ENCODE data around the gene MIER1.

Gene MIER1

DNA sequence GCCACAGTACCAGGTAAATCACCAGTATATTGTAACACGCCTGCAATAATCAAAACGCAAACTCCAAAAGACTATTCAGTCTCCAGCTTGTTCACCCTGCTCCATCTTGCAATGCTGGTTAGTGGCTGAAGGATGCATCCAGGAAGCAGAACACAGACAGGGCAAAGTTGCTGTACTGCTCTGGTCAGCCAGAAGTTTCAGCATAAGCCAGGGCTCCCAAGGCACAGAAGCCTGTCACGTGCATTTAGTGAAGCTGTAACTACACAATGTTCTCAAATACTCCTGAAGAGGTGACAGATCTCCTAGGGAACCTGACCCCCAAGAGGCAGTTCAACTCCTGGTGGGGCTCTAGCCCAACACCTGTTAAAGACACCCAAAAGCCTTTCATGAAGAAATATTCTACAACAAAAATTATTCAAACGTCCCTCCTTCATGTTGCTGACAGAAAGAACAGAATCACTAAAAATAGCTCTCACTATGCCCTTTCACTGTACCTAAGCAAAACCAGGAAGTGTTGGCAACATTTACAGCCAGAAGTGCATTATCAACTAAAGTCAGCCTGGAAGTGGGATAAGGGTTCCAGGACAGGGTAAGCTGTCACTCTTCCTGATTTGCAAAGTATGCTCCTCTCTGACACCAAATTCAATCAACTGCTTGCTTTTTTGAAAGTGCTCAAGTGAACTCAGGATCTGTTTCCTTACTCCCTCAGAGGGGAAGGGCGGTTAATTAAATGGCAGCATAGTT, 77.1 kb downstream of the MIER1 start:
- DNase-seq, result no peak

DNA sequence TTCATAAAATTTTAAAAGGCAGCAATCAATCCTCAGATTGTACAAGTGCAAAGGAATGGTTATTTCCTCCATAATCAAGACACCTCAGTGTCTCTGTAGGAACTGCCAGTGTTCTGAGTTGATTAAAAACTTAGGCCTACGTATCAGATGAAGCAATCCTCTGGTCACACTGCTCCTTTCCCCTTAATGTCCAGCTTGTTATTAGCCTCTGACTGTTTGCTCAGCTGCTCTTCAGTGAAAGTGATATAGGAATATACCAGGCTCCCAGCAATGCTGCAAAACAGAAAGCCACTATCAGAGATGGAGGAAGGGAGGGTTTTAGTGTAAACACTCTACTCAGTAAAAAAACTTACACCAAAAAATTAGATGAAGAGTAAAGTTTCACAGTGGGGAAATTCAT, 79.4 kb downstream of the MIER1 start:
- no peak for DNase-seq

GRCh38 chr1:67005068-67005467, 80.3 kb downstream of the MIER1 start:
- DNase-seq, result no peak

- DNase-seq, result no peak
Measured at GRCh38 chr1:67009792-67010191, 85.0 kb downstream of the MIER1 start.

GRCh38 chr1:67013573-67013972, 88.8 kb downstream of the MIER1 start:
- DNase-seq, result no peak

DNA sequence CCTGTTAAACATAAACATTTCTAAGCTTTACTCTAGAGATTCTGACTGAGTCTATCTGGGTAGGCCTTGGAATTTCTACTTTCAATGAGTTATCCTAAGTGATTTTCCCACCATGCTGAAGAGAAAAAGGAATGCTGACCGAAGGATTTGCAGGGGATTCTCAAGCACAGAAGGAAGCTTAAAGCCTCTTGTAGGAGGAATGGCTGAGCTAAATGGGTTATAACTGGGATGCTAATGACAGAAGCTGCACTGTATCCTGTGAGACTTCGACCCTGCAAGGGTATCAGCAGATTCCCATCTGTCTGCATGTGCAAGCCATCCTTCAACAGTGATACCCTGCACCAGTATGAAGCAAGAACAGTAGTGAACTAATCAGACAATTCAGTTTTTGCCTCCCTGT, 93.8 kb downstream of the MIER1 start:
- no peak for DNase-seq

- DNase-seq, result no peak
Measured at GRCh38 chr1:67019121-67019520, 94.3 kb downstream of the MIER1 start.

DNA sequence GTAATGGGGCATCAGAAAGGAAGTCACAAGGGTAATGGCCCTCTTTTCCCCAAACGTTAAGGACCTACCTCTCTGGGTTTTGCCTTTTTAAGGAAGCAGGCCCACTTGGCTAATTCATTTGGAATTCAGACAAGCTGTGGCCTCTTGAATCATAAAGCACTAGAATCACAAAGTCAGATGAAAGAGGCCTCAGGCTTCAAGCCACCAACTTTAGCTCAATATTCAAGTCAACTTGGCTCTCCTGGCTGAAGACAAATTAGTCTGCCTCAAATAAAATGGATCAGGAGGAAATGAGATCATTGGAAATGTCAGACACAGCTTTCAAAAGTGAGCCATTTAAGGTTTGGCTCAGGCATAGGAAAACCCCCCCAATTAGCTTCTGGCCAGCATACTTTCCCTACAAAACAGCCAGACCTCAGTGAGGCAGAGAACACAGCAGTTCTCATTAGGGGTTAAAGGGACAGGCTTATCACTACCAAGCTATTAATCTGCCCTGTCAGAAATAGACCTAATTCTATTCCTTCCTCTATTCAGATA, 94.9 kb downstream of the MIER1 start:
- no peak for DNase-seq

GRCh38 chr1:67020304-67020703, 95.5 kb downstream of the MIER1 start:
- DNase-seq, result no peak

GRCh38 chr1:67020765-67021164, 96.0 kb downstream of the MIER1 start:
- no peak for DNase-seq

DNA sequence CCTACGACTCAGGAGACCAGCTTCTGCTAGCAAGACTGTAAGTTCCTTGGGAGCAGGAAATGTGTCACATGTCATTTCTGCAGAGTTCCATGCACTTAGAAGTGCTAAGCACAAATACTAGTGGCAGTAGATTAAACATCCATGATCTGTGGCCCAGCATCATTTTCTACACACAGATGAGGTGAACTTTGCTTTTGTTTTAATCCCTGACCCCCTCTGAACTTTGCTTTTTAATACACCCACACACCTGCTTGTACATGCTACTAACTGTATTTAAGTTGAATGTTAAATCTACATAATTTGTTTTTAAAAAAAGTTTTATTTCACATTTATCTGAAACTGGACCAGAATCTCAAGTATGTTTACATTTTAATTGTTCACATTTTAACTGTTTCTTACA, 104.7 kb downstream of the MIER1 start:
- DNase-seq, result no peak

DNA sequence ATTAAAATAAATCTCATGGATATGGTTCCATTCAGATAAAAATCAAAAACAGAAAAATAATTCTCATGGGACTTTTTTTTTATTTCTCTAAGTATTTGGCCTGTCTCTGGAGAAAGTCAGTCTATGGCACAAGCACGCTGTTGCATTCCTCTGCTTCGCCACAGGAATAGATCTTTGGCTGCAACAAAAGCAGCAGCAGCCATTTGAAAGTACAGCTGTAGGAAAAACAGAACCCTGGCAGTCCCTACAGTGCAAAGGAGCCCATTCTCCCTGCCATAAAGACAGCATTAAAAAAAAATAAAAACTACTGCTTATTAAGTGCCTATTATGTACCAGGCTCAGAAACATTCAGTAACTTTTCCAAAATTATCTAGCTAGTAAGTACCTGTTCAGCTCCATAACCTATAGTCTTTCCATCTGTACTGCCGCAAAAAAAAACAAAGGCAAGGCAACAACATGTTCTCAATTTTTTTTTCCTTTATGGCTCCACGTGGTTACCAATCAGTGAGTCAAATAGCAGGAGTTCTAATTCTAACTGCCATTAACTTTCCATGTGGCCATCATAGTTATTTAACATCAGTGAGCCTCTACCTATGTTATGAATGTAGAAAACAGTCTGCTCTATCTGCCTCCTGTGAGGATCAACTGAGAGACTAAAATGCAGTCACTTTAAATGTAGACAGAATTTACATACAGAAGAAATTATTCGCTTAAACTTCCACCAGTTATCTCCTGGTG, 106.5 kb downstream of the MIER1 start:
- DNase-seq, result no peak

DNA sequence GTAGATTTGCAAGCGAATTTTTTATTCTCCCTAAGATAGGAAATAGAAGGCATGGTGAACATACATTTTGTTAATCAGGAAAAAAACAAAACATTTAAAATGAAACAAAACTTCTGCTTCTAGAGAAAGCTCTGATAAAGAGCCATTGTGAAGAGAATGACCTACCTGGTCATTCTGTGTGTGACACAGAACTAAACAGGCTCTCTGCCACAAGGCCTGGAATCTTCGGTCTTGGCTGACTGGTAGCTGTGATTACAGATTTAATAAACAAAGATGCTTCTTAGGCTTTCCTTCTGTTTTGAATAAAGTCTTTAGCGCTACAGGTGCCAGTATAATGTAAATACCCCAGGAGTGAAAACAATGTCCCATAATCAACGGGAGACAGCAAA, 107.1 kb downstream of the MIER1 start:
- DNase-seq, result no peak

Measured in CD4-positive, alpha-beta T cell treated with Interleukin-10 for 1 hour (primary cell).